ENCODE measurements around the gene TFAM.

DNA sequence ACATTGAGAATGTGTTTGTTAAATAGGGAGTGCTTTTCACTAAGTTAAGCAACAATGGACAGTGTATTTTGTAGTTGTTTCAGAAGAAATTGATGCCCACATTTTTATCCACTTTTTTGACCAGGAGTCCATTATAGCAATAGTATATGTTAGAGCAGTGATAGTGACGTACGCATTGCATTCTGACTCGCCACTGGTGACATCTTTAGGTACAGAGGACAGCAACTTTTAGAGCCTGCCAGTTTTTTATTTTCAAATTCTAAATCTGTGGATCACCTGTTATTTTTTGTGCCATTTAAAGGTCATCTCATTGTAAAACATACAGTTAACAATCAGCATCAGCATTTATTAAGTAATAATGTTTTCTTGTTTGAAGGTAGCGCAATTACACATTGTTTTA, 49.0 kb upstream of the TFAM start:
- no peak for TF ChIP-seq POLR2A (IDR thresholded peaks at IDR 0.05)
- TF ChIP-seq, protein P1, sequence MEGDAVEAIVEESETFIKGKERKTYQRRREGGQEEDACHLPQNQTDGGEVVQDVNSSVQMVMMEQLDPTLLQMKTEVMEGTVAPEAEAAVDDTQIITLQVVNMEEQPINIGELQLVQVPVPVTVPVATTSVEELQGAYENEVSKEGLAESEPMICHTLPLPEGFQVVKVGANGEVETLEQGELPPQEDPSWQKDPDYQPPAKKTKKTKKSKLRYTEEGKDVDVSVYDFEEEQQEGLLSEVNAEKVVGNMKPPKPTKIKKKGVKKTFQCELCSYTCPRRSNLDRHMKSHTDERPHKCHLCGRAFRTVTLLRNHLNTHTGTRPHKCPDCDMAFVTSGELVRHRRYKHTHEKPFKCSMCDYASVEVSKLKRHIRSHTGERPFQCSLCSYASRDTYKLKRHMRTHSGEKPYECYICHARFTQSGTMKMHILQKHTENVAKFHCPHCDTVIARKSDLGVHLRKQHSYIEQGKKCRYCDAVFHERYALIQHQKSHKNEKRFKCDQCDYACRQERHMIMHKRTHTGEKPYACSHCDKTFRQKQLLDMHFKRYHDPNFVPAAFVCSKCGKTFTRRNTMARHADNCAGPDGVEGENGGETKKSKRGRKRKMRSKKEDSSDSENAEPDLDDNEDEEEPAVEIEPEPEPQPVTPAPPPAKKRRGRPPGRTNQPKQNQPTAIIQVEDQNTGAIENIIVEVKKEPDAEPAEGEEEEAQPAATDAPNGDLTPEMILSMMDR (IDR thresholded peaks at IDR 0.05) = no peak

All from uterus (tissue), 2 donors.